Suprapubic skin (tissue), 3 donors: ENCODE results near the gene PAM16.

Source experiments
- CTCF ChIP-seq, 2 donors: fragments of 200-600 bp in 1 of 2; fragments of 450-650 bp in 1 of 2; sonication (generic) in 1 of 2; IDR thresholded peaks; one replicate each; pipeline ENCODE4 v1.5.1; 2016 to 2019; ENCODE audit warnings: antibody characterized with exemption in 2 of 2, mild to moderate bottlenecking in 1 of 2, moderate library complexity in 1 of 2
- EP300 ChIP-seq: sonication (generic); formaldehyde crosslinking; IDR thresholded peaks from one replicate; pipeline ENCODE4 v1.6.1; 2017; ENCODE audit warnings: antibody characterized with exemption
- POLR2A ChIP-seq, 2 donors: fragments of 450-650 bp; IDR thresholded peaks; one replicate each; pipeline ENCODE4 v1.6.1; 2017; ENCODE audit warnings: antibody characterized with exemption in 2 of 2, mild to moderate bottlenecking in 2 of 2, moderate library complexity in 2 of 2

GRCh38 chr16:4307215-4308037 lies 43.7 kb downstream of the PAM16 start:
- TF ChIP-seq CTCF (IDR thresholded peaks at IDR 0.05) (no peak), POLR2A (IDR thresholded peaks at IDR 0.05) (peak in 1 of 2 donors; percentile 22), EP300 (no peak)
